ENCODE measurements around the gene TMEM134. TPM values are rescaled to one million over a fixed set of nuclear protein-coding genes. Genes with fewer than 3 reads are reported as not detected.

Gene TMEM134
- total and polyA plus RNA-seq, 2 of the 4 experiments (the other 2 are of a cell fraction), result 12.5 to 55.0 TPM

- H3K27me3 ChIP-seq (ENCODE audit: control insufficient read depth, insufficient read depth, low read length), result peaks cover 36% of the 10 kb centered on the region
- no peaks in the 10 kb centered on the region for H3K9me3 ChIP-seq (ENCODE audit: control insufficient read depth, insufficient read depth, low read length)
- POLR2A ChIA-PET (ENCODE audit: unreplicated experiment), result no interaction called here
- H3K9ac ChIP-seq (ENCODE audit: low read depth, low read length), result no peak overlapping the region
- intact Hi-C loops (cut with micrococcal nuclease) (no loop called here), in situ Hi-C loops (cut with MboI; ENCODE audit: low sequenced_read_pairs) (no loop called here), dilution Hi-C loops (cut with HindIII; ENCODE audit: low sequenced_read_pairs, unreplicated experiment) (no loop called here)
- H2BK5ac ChIP-seq (ENCODE audit: low read depth, low read length, poor library complexity, severe bottlenecking), result no peak overlapping the region
- no peaks in the 10 kb centered on the region for H3K79me1 ChIP-seq (ENCODE audit: low read depth in 1 of 2, low read length in 2 of 2)
- H2BK15ac ChIP-seq (ENCODE audit: low read depth, low read length), result no peak overlapping the region
- no peak for TF ChIP-seq CHD1 (IDR thresholded peaks at IDR 0.05; ENCODE audit: low read depth, low read length)
- TF ChIP-seq USF2 (IDR thresholded peaks at IDR 0.05; ENCODE audit: low read depth, low read length), result no peak
- TF ChIP-seq MXI1 (IDR thresholded peaks at IDR 0.05; ENCODE audit: borderline replicate concordance, low read depth, low read length), result no peak
- TF ChIP-seq RCOR1 (IDR thresholded peaks at IDR 0.05; ENCODE audit: insufficient replicate concordance, low read length), result no peak
- no peak for TF ChIP-seq CEBPB (IDR thresholded peaks at IDR 0.05; ENCODE audit: low read depth, low read length)
- TF ChIP-seq ELK1 (IDR thresholded peaks at IDR 0.05; ENCODE audit: borderline replicate concordance, low read depth, low read length), result no peak
- TF ChIP-seq CTCF (conservative IDR thresholded peaks at IDR 0.05; ENCODE audit: low read depth, low read length), result no peak
- H2BK120ac ChIP-seq (ENCODE audit: low read depth, low read length), result no peak overlapping the region
- H3K9me1 ChIP-seq (ENCODE audit: insufficient read depth, low read length), result no peaks in the 10 kb centered on the region
- no peak overlapping the region for H3K27ac ChIP-seq (ENCODE audit: insufficient read depth, low read length)
- H3K4ac ChIP-seq (ENCODE audit: low read depth, low read length), result no peak overlapping the region
- no peaks in the 10 kb centered on the region for H3K4me1 ChIP-seq (ENCODE audit: control insufficient read depth, insufficient read depth, low read length)
- H3K14ac ChIP-seq (replicated peaks; ENCODE audit: low read depth, low read length), result no peak overlapping the region
- no peak overlapping the region for H3K4me2 ChIP-seq (ENCODE audit: low read depth, low read length)
- no peak overlapping the region for H2AFZ ChIP-seq (replicated peaks; ENCODE audit: low read length, poor library complexity)
- no peak overlapping the region for H3K56ac ChIP-seq (ENCODE audit: extremely low read depth, insufficient read depth, low read length)
- H3K18ac ChIP-seq (ENCODE audit: low read depth, low read length), result no peak overlapping the region
- no peak overlapping the region for H2AK9ac ChIP-seq (replicated peaks; ENCODE audit: low read depth, low read length, poor library complexity)
- no TSS peak for BruUV-seq (replicated peaks)
- CTCF ChIA-PET, result no interaction called here
- H3K23ac ChIP-seq (ENCODE audit: low read depth, low read length), result no peak overlapping the region
- DNase-seq (no peak), ATAC-seq (ENCODE audit: low read depth) (no peak)
- WGBS, 2 experiments (ENCODE audit: extremely low coverage in 2 of 2, insufficient read length in 1 of 2), result 45% methylated on average over 2 of the region's 10 CpGs; no CpG with 5 or more reads in 1 of the 2 experiments
- H4K20me1 ChIP-seq (ENCODE audit: insufficient read depth, low read length), result no peaks in the 10 kb centered on the region
- H4K91ac ChIP-seq (ENCODE audit: insufficient read depth, low read depth, low read length), result no peak overlapping the region
- no peak overlapping the region for H4K8ac ChIP-seq (ENCODE audit: low read depth in 2 of 2, low read length in 2 of 2)
- H2BK20ac ChIP-seq (ENCODE audit: low read depth, low read length), result no peak overlapping the region
- H3K36me3 ChIP-seq (ENCODE audit: control insufficient read depth, insufficient read depth, low read length), result no peaks in the 10 kb centered on the region
- H4K5ac ChIP-seq (ENCODE audit: low read depth, low read length), result no peak overlapping the region
- H2AK5ac ChIP-seq (ENCODE audit: low read depth, low read length), result no peak overlapping the region
- no peak overlapping the region for H3K4me3 ChIP-seq (ENCODE audit: insufficient read depth, low read depth, low read length)
Measured at GRCh38 chr11:67517784-67518552, 48.9 kb upstream of the TMEM134 start.

Measured in IMR-90 (cell line).